Right lobe of liver (tissue), 4 donors: ENCODE measurements around the gene ZBTB9.
"Not testable (repeated sequence)": the region's sequence is repeated elsewhere in the genome, so short reads cannot be mapped to it uniquely, and the experiment has no call there.

Source experiments
- CTCF ChIP-seq, 4 donors: fragments of 200-600 bp in 3 of 4; fragments of 450-650 bp in 1 of 4; IDR thresholded peaks; one replicate each; pipeline versions ENCODE4 v1.5.1 to v1.8.0; 2016 to 2022; ENCODE audit warnings: antibody characterized with exemption in 4 of 4, mild to moderate bottlenecking in 2 of 4
- POLR2A ChIP-seq: fragments of 450-650 bp; IDR thresholded peaks from one replicate; pipeline ENCODE4 v1.6.1; 2017; ENCODE audit warnings: antibody characterized with exemption, mild to moderate bottlenecking
- donor health status: DM: no; HTN: no; CAD: no.
- donor health status: DM: no; HTN: no; CAD: no.
- donor health status: DM: no; HTN: yes; CAD: no.

GRCh38 chr6:33484673-33485262 is 30.4 kb downstream of the ZBTB9 start:
- not testable (repeated sequence) for TF ChIP-seq CTCF (IDR thresholded peaks at IDR 0.05); POLR2A
